Spleen (tissue), 11 donors: Measurements from ENCODE around the gene BHLHE23. TPM values are rescaled to one million over a fixed set of nuclear protein-coding genes. Genes with fewer than 3 reads are reported as not detected.

ENCODE experiments used
- DNase-seq: peaks from one replicate; pipeline ENCODE4 v3.0.0-alpha.2; 2020
- H3K27ac ChIP-seq, 8 donors: fragments of 200-600 bp; sonication (generic) in 7 of 8; 1 replicate in 4 of 8; 2 replicates in 4 of 8; pipeline versions ENCODE4 v1.5.0 to v1.8.0; 2016 to 2021; ENCODE audit warnings: inconsistent platforms in 4 of 8, mild to moderate bottlenecking in 4 of 8, moderate library complexity in 1 of 8
- H3K27me3 ChIP-seq, 7 donors: fragments of 200-600 bp; sonication (generic) in 6 of 7; replicated peaks in 1 of 7; 1 replicate in 4 of 7; 2 replicates in 3 of 7; pipeline versions ENCODE4 v1.5.0 to v1.8.0; 2016 to 2021; ENCODE audit warnings: inconsistent platforms in 3 of 7, mild to moderate bottlenecking in 1 of 7
- H3K36me3 ChIP-seq, 6 donors: fragments of 200-600 bp; sonication (generic) in 5 of 6; 1 replicate in 4 of 6; 2 replicates in 2 of 6; pipeline versions ENCODE4 v1.5.0 to v1.8.0; 2016 to 2021; ENCODE audit warnings: inconsistent platforms in 2 of 6
- H3K4me1 ChIP-seq, 6 donors: fragments of 200-600 bp; sonication (generic) in 5 of 6; 1 replicate in 3 of 6; 2 replicates in 3 of 6; pipeline versions ENCODE4 v1.5.0 to v1.8.0; 2016 to 2021; ENCODE audit warnings: inconsistent platforms in 3 of 6
- H3K4me3 ChIP-seq, 8 donors: fragments of 200-600 bp; sonication (generic) in 7 of 8; 1 replicate in 4 of 8; 2 replicates in 4 of 8; pipeline versions ENCODE4 v1.5.0 to v1.8.0; 2016 to 2021; ENCODE audit warnings: inconsistent platforms in 4 of 8, mild to moderate bottlenecking in 4 of 8, moderate library complexity in 2 of 8
- H3K9me3 ChIP-seq, 8 donors: fragments of 200-600 bp; sonication (generic) in 7 of 8; 1 replicate in 4 of 8; 2 replicates in 4 of 8; pipeline versions ENCODE4 v1.5.0 to v1.8.0; 2016 to 2021; ENCODE audit warnings: inconsistent platforms in 4 of 8
- CTCF ChIP-seq, 11 experiments: fragments of 200-600 bp in 7 of 11; fragments of 450-650 bp in 4 of 11; sonication (generic) in 4 of 11; IDR thresholded peaks in 8 of 11; conservative IDR thresholded peaks in 3 of 11; 1 replicate in 7 of 11; 2 replicates in 4 of 11; pipeline versions ENCODE4 v1.4.0 to v1.8.0; 2016 to 2021; ENCODE audit warnings: antibody characterized with exemption in 11 of 11, inconsistent platforms in 4 of 11, mild to moderate bottlenecking in 1 of 11
- POLR2A ChIP-seq, 3 donors: fragments of 450-650 bp; IDR thresholded peaks; one replicate each; pipeline ENCODE4 v1.5.1; 2017; ENCODE audit warnings: antibody characterized with exemption in 3 of 3, mild to moderate bottlenecking in 1 of 3
- POLR2AphosphoS5 ChIP-seq, 3 donors: sonication (generic); formaldehyde crosslinking; IDR thresholded peaks; one replicate each; pipeline ENCODE4 v1.5.1; 2017; ENCODE audit warnings: antibody characterized with exemption in 3 of 3
- WGBS, 5 donors: extraction: QIAGEN DNeasy Blood & Tissue Kit in 3 of 5; methylation state at CpG; one replicate each; pipeline versions ENCODE4 v1.1.5 to v1.1.7; 2013 to 2018; 5-methylcytosine and 5-hydroxymethylcytosine counted together
- intact Hi-C: fragments of 100-400 bp; cut with DNase I; formaldehyde crosslinking; loops from one replicate; pipeline ENCODE4 v1.15.0; 2023; ENCODE audit warnings: low total_unique reads
- polyA plus RNA-seq, 3 donors: library from polyadenylated mRNA; stranded (reverse); fragments of 200-250 nt; gene quantifications; one replicate each; pipeline ENCODE4 v1.2.1, GENCODE V29; 2013
- total RNA-seq, 7 donors: library from RNA; depleted of rRNA in 3 of 7; stranded (reverse); fragments of >200 nt in 3 of 7; fragmentation: NEBNext Ultra II Directional in 4 of 7; extraction: Animal tissue kit (Norgen Biotek cat#: 25700) in 4 of 7; gene quantifications; one replicate each; pipeline versions ENCODE4 v1.1.0 to v1.2.1, GENCODE V29; 2016 to 2021
- donor health status: healthy with polysubstance abuse.
- donor health status: DM: no; HTN: no; CAD: no; lungs with moderate emphysema.
- donor health status: DM: no; HTN: no; CAD: no.
- donor health status: Bipolar disorder and iron deficiency.
- donor health status: healthy.
- donor health status: DM: no; HTN: no; CAD: no.
- donor health status: DM: yes; HTN: yes; CAD: no.

Gene BHLHE23
- total and polyA plus RNA-seq, 10 donors = not detected

GRCh38 chr20:62985444-62985778 is 21.4 kb downstream of the BHLHE23 start:
- TF ChIP-seq POLR2A (IDR thresholded peaks at IDR 0.05) (no peak), POLR2AphosphoS5 (IDR thresholded peaks at IDR 0.05) (no peak), CTCF (IDR thresholded peaks at IDR 0.05 in 8 of 11, conservative IDR thresholded peaks at IDR 0.05 in 3 of 11) (no peak)
- Histone ChIP-seq H3K4me3 (no peak overlapping the region), H3K36me3 (no peaks in the 10 kb centered on the region), H3K4me1 (peaks cover 0 to 32% (median 17%) of the 10 kb centered on the region in 6 donors), H3K27ac (no peak overlapping the region), H3K9me3 (no peaks in the 10 kb centered on the region), H3K27me3 (peaks cover 0 to 91% (median 36%) of the 10 kb centered on the region in 7 donors)
- intact Hi-C loops = no loop called here
- DNase-seq = no peak
- 76 to 81% (median 80%) methylated on average over 11 to 14 of the region's 14 CpGs; no CpG with 5 or more reads in 1 of the 5 donors for WGBS, 5 donors

- no peaks in the 10 kb centered on the region for H3K9me3 ChIP-seq
- 78 to 83% (median 82%) methylated on average over 18 of the region's 18 CpGs for WGBS, 5 donors
- TF ChIP-seq POLR2AphosphoS5 (IDR thresholded peaks at IDR 0.05) (no peak), CTCF (IDR thresholded peaks at IDR 0.05 in 8 of 11, conservative IDR thresholded peaks at IDR 0.05 in 3 of 11) (no peak), POLR2A (IDR thresholded peaks at IDR 0.05) (no peak)
- no peaks in the 10 kb centered on the region for H3K36me3 ChIP-seq
- intact Hi-C loops = no loop called here
- peaks cover 0 to 38% (median 17%) of the 10 kb centered on the region in 6 donors for H3K4me1 ChIP-seq
- no peak for DNase-seq
- H3K27me3 ChIP-seq = peaks cover 0 to 92% (median 42%) of the 10 kb centered on the region in 7 donors
- no peak overlapping the region for H3K27ac ChIP-seq
- H3K4me3 ChIP-seq = no peak overlapping the region
Observed at GRCh38 chr20:62984666-62985443, 21.9 kb downstream of the BHLHE23 start.

- peaks cover 0 to 98% (median 56%) of the 10 kb centered on the region in 7 donors for H3K27me3 ChIP-seq
- no peak overlapping the region for H3K4me3 ChIP-seq
- no peaks in the 10 kb centered on the region for H3K9me3 ChIP-seq
- no peak overlapping the region for H3K27ac ChIP-seq
- peaks cover 0 to 42% (median 25%) of the 10 kb centered on the region in 6 donors for H3K4me1 ChIP-seq
- no peaks in the 10 kb centered on the region for H3K36me3 ChIP-seq
- intact Hi-C loops = no loop called here
- no peak for DNase-seq
- 79 to 91% (median 87%) methylated on average over 6 of the region's 6 CpGs for WGBS, 5 donors
- TF ChIP-seq POLR2A (IDR thresholded peaks at IDR 0.05) (no peak), POLR2AphosphoS5 (IDR thresholded peaks at IDR 0.05) (no peak)
Observed at GRCh38 chr20:62983210-62983609, 23.6 kb downstream of the BHLHE23 start.

GRCh38 chr20:62982124-62983075 is 24.4 kb downstream of the BHLHE23 start:
- H3K4me3 ChIP-seq = no peak overlapping the region
- H3K4me1 ChIP-seq = peaks cover 0 to 50% (median 33%) of the 10 kb centered on the region in 6 donors
- no peaks in the 10 kb centered on the region for H3K36me3 ChIP-seq
- peaks cover 0 to 100% (median 62%) of the 10 kb centered on the region in 7 donors for H3K27me3 ChIP-seq
- H3K9me3 ChIP-seq = no peaks in the 10 kb centered on the region
- WGBS, 5 donors = 38 to 54% (median 47%) methylated on average over 19 to 21 of the region's 21 CpGs
- H3K27ac ChIP-seq = no peak overlapping the region
- no peak for DNase-seq
- no peak for TF ChIP-seq POLR2A (IDR thresholded peaks at IDR 0.05)
- TF ChIP-seq CTCF (IDR thresholded peaks at IDR 0.05 in 8 of 11, conservative IDR thresholded peaks at IDR 0.05 in 3 of 11) = no peak
- no peak for TF ChIP-seq POLR2AphosphoS5 (IDR thresholded peaks at IDR 0.05)
- intact Hi-C loops = no loop called here
